ENCODE data around the gene FSCN2.

FSCN2 gene

GRCh38 chr17:81557276-81558114 is 29.3 kb downstream of the FSCN2 start:
- no peak for DNase-seq (ENCODE audit: low read depth in 2 of 2)

GRCh38 chr17:81558115-81558468 is 29.9 kb downstream of the FSCN2 start:
- no peak for DNase-seq (ENCODE audit: low read depth in 2 of 2)

- no peak for DNase-seq (ENCODE audit: low read depth in 2 of 2)
Measured at GRCh38 chr17:81558941-81559806, 31.0 kb downstream of the FSCN2 start.

- no peak for DNase-seq (ENCODE audit: low read depth in 2 of 2)
Measured at GRCh38 chr17:81561494-81561885, 33.3 kb downstream of the FSCN2 start.

GRCh38 chr17:81563861-81564586 is 35.8 kb downstream of the FSCN2 start:
- DNase-seq (ENCODE audit: low read depth in 2 of 2), result no peak

GRCh38 chr17:81564778-81565177 is 36.6 kb downstream of the FSCN2 start:
- DNase-seq (ENCODE audit: low read depth in 2 of 2), result no peak

GRCh38 chr17:81565231-81565630 is 37.1 kb downstream of the FSCN2 start:
- DNase-seq (ENCODE audit: low read depth in 2 of 2), result no peak

- no peak for DNase-seq (ENCODE audit: low read depth in 2 of 2)
Measured at GRCh38 chr17:81566461-81567126, 38.4 kb downstream of the FSCN2 start.

GRCh38 chr17:81567191-81567590 is 39.0 kb downstream of the FSCN2 start:
- DNase-seq (ENCODE audit: low read depth in 2 of 2), result no peak

- no peak for DNase-seq (ENCODE audit: low read depth in 2 of 2)
Measured at GRCh38 chr17:81568416-81568815, 40.2 kb downstream of the FSCN2 start.

- DNase-seq (ENCODE audit: low read depth in 2 of 2), result no peak
Measured at GRCh38 chr17:81569986-81570514, 41.9 kb downstream of the FSCN2 start.

- DNase-seq (ENCODE audit: low read depth in 2 of 2), result no peak
Measured at GRCh38 chr17:81570964-81571363, 42.8 kb downstream of the FSCN2 start.

GRCh38 chr17:81572563-81573168 is 44.5 kb downstream of the FSCN2 start:
- no peak for DNase-seq (ENCODE audit: low read depth in 2 of 2)

- DNase-seq (ENCODE audit: low read depth in 2 of 2), result no peak
Measured at GRCh38 chr17:81573794-81574642, 45.8 kb downstream of the FSCN2 start.

GRCh38 chr17:81574643-81574956 is 46.4 kb downstream of the FSCN2 start:
- DNase-seq (ENCODE audit: low read depth in 2 of 2), result no peak

- DNase-seq (ENCODE audit: low read depth in 2 of 2), result no peak
Measured at GRCh38 chr17:81575836-81576235, 47.7 kb downstream of the FSCN2 start.

- DNase-seq (ENCODE audit: low read depth in 2 of 2), result no peak
Measured at GRCh38 chr17:81576621-81577277, 48.6 kb downstream of the FSCN2 start.

GRCh38 chr17:81577278-81578000 is 49.3 kb downstream of the FSCN2 start:
- DNase-seq (ENCODE audit: low read depth in 2 of 2), result no peak

- DNase-seq (ENCODE audit: low read depth in 2 of 2), result no peak
Measured at GRCh38 chr17:81578038-81578441, 49.9 kb downstream of the FSCN2 start.

Measured in stimulated activated CD8-positive, alpha-beta memory T cell treated with anti-CD3 and anti-CD28 coated beads, Interleukin-15, amount 100 ng/mL, for 48 hours (primary cell).